Non-pigmented ciliary epithelial cell (primary cell): ENCODE data around the gene MPO.

Source experiments
- DNase-seq: peaks from one replicate; pipeline ENCODE4 v3.0.0-alpha.2; 2010; ENCODE audit warnings: low read depth

Gene MPO

GRCh38 chr17:58279016-58279711 lies 1.6 kb downstream of the MPO start:
- DNase-seq: peak; percentile 10

DNA sequence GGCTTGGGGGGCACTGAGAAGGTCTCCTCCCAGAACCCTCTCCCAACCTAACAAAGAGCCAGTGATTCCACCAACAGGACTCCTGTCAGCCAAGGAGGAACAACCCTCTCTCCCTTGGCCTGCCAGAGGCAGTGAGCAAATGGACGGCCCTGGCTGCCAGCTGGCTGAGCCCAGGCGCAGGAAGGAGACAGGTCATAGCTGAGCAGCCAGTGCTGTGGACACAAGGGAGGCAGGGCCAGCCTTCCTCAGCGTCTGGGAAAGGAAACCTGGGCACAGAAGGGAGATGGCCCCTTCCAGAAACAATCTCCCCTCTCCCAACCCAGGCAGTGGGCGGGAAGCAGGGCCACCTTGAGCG lies 2.1 kb downstream of the MPO start:
- no peak for DNase-seq

- DNase-seq: no peak
Observed at GRCh38 chr17:58277802-58278595, 2.7 kb downstream of the MPO start.

DNA sequence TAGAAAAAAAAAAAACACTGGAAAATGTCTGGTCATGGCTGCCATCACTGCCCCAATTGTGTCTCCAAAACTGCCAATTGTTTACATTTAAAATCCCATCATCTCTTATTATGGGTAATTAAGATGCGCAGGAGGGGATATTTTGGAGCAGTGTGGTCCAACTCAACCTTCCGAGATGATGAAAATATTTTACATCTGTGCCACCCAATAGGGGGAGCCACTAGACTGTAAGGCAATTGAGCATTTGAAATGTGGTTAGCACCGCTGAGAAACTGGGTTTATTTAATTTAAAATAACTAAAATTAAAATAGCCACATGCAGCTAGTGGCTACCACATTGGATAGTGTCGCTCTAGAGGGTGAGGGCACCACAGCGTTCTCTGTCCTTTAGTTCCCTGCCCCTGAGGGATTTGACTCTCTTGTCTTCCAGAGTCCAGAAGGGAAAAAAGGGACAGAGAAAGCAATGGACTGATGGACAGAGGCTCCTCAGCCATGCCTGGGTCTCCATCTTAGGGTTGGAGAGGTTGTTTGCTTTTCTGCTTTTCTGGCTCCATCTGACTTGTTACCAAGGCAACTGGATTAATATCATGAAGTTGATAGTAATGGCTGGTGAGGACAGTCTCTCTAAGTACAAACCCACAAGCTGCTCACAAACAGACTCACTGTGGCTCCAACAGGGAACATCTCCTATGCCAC lies 3.5 kb downstream of the MPO start:
- no peak for DNase-seq

GRCh38 chr17:58276423-58276822 lies 4.3 kb downstream of the MPO start:
- no peak for DNase-seq

- no peak for DNase-seq
Observed at GRCh38 chr17:58275417-58275816, 5.3 kb downstream of the MPO start.

DNA sequence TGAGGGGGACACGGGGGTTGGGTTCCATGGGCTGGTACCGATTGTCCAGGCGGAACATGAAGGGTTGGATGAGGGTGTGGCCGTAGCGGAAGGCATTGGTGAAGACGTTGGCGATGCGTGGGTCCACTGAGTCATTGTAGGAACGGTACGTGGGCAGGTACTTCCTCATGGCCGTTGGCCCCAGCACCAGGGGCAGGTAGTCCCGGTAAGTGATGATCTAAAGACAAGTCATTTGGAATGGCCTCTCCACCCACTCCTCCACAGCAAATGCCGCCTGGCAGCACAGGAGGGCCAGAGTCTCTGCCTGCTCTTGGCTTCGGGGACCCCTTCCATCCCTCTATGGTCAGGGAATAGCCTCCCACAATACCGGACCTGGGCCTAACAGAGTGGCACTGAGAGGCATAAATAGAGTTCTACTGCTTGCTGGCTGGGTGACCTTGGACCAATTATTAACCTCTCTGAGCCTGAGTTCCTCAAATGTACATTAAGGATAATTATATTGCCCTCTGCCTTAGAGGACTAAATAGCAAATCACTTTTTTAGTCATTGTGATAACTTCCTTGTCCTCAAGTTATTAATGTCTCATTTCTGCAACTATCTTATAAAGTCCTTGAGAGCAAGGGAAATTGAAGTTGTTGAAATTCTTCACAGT lies 7.2 kb downstream of the MPO start:
- DNase-seq: no peak

- DNase-seq: no peak
Observed at GRCh38 chr17:58272367-58273280, 8.1 kb downstream of the MPO start.

- no peak for DNase-seq
Observed at GRCh38 chr17:58271216-58271931, 9.4 kb downstream of the MPO start.

- DNase-seq: no peak
Observed at GRCh38 chr17:58270476-58271215, 10.1 kb downstream of the MPO start.

DNA sequence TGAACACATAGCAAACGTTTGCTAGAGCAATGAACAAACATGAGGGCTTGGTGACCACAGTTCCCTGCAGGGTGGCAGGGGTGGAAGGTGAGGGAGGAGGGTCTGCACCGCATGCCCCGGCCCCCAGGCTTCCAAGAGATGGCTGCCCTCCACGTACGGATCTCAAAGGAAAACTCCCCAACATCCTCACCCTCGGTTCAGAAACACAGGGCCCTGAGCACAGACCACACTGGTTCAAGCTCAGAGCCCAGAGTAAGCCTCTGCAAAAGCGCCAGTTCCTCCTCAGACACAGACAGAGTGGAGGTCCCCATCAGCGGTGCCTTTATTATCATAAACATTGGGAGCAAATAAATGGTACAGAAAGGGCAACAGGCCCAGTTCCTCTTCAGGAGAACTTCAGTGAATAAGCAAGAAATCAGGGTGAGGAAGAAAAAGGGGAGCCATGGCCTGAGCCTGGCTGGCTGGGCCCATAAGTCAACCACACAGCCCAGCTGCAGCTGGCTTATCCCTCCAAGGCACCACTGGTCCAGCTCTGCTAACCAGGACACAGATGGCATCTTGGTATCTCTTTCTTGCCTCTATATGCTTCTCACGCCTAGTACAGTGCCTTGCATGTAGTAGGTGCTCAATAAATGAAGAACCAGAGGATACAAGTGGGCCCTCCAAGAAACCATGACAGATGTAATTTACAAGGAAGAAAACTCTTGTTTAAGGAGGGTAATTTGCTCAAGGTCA lies 11.0 kb downstream of the MPO start:
- no peak for DNase-seq

- no peak for DNase-seq
Observed at GRCh38 chr17:58268774-58269556, 11.8 kb downstream of the MPO start.

DNA sequence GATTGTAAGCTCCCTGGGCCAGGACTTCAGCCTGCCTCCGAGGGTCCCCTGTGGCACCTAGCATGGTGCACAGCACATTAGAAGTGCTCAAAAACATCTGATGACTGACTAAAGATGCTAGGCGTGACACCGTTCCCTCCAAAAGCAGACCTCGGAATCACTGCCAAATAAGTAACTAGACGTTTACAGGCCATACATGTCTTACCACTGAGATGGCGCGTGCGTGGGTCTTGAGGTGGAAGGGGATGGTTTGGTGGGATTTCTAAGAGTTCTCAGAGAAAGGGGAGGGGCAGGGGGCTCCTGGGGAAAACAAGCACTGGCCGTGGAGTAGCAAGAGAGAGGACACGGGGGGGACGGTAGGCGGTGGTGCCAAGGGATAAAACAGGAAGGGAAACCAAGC lies 12.4 kb downstream of the MPO start:
- DNase-seq: no peak

- no peak for DNase-seq
Observed at GRCh38 chr17:58267347-58268324, 13.1 kb downstream of the MPO start.

- DNase-seq: no peak
Observed at GRCh38 chr17:58265902-58266875, 14.5 kb downstream of the MPO start.

- DNase-seq: no peak
Observed at GRCh38 chr17:58265271-58265670, 15.5 kb downstream of the MPO start.
